HCT116 (cell line): Measurements from ENCODE around the gene U2AF1L4. TPM values are rescaled to one million over a fixed set of nuclear protein-coding genes. Genes with fewer than 3 reads are reported as not detected.
"Not testable (repeated sequence)": the region's sequence is repeated elsewhere in the genome, so short reads cannot be mapped to it uniquely, and the experiment has no call there.

Experiments used
- ATAC-seq: fragments of 200-7000 bp; cut with Tn5 transposase; 2 replicates; pipeline ENCODE4 v1.9.1; 2020; ENCODE audit warnings: mild to moderate bottlenecking, moderate library complexity
- BruUV-seq: library from RNA; stranded (reverse); fragments of 400-500 nt; replicated peaks from 2 replicates; lab custom pipeline; 2021; lab: Mats Ljungman, UMichigan
- CTCF ChIA-PET: fragments of 300-600 bp; sonication (Branson Sonifier 250); formaldehyde crosslinking; loops from one replicate; lab custom pipeline; 2021; ENCODE audit warnings: antibody characterized with exemption; lab: Charles Lee
- POLR2A ChIA-PET: fragments of 300-600, 350-600 bp; sonication (Branson Sonifier 250); formaldehyde crosslinking; loops from one replicate; lab custom pipeline; 2021; ENCODE audit warnings: antibody characterized with exemption; lab: Charles Lee
- RAD21 ChIA-PET, 2 experiments: fragments of 300-600 bp; sonication (Branson Sonifier 250); formaldehyde crosslinking; loops; one replicate each; lab custom pipeline; 2023; ENCODE audit warnings: low total read pairs in 2 of 2; ENCODE audit not compliant: uncharacterized antibody in 2 of 2, unreplicated experiment in 2 of 2, low non-redundant PET in 1 of 2; lab: Charles Lee
- DNase-seq: peaks from one replicate; pipeline ENCODE4 v3.0.0-alpha.2; 2010; ENCODE audit warnings: low read depth, low spot score
- H2AFZ ChIP-seq: fragments of 200-600 bp; shearing (Covaris generic), sonication (generic); 2 replicates; pipeline ENCODE4 v1.6.1; 2017; ENCODE audit warnings: low read depth, mixed run types, mixed read lengths, antibody characterized with exemption, low read length; ENCODE audit not compliant: poor library complexity, severe bottlenecking
- H3K27ac ChIP-seq: 2 replicates; pipeline ENCODE4 v1.5.1; 2012; ENCODE audit warnings: low read depth, low read length
- H3K27me3 ChIP-seq: fragments of 200-600 bp; sonication (generic); 2 replicates; pipeline ENCODE4 v1.6.1; 2016; ENCODE audit warnings: mixed run types, low read length, mixed read lengths; ENCODE audit not compliant: insufficient read depth
- H3K36me3 ChIP-seq, 2 experiments: fragments of 200-500 bp in 1 of 2; fragments of 200-600 bp in 1 of 2; sonication (Bioruptor generic) in 1 of 2; sonication (generic) in 1 of 2; 2 replicates each; pipeline versions ENCODE4 v1.5.1 to v1.6.1; 2014 to 2016; ENCODE audit warnings: low read length in 2 of 2, inconsistent platforms in 1 of 2, mixed read lengths in 1 of 2, mixed run types in 1 of 2; ENCODE audit not compliant: insufficient read depth in 2 of 2, control insufficient read depth in 1 of 2
- H3K4me1 ChIP-seq, 2 experiments: fragments of 200-600 bp in 1 of 2; sonication (generic) in 1 of 2; 2 replicates each; pipeline versions ENCODE4 v1.5.1 to v1.6.1; 2012 to 2017; ENCODE audit warnings: low read length in 2 of 2, inconsistent platforms in 1 of 2, mild to moderate bottlenecking in 1 of 2, mixed read lengths in 1 of 2, mixed run types in 1 of 2, moderate library complexity in 1 of 2; ENCODE audit not compliant: insufficient read depth in 2 of 2, control insufficient read depth in 1 of 2
- H3K4me2 ChIP-seq: fragments of 200-600 bp; sonication (generic); 2 replicates; pipeline ENCODE4 v1.6.1; 2017; ENCODE audit warnings: mixed run types, low read length, mixed read lengths
- H3K4me3 ChIP-seq, 2 experiments: fragments of 200-600 bp in 1 of 2; sonication (generic) in 1 of 2; replicated peaks in 1 of 2; 2 replicates each; pipeline ENCODE4 v1.5.1; 2011 to 2016; ENCODE audit warnings: low read length in 2 of 2, control low read depth in 1 of 2, low read depth in 1 of 2, mild to moderate bottlenecking in 1 of 2, mixed read lengths in 1 of 2, mixed run types in 1 of 2
- H3K79me2 ChIP-seq: fragments of 200-600 bp; sonication (generic); 2 replicates; pipeline ENCODE4 v1.6.1; 2017; ENCODE audit warnings: mild to moderate bottlenecking, mixed run types, low read length, moderate library complexity, mixed read lengths; ENCODE audit not compliant: insufficient read depth
- H3K9ac ChIP-seq: fragments of 200-600 bp; sonication (generic); 2 replicates; pipeline ENCODE4 v1.6.1; 2016; ENCODE audit warnings: low read length, mixed read lengths
- H3K9me2 ChIP-seq: fragments of 200-600 bp; sonication (generic), shearing (Covaris generic); 2 replicates; pipeline ENCODE4 v1.6.1; 2017; ENCODE audit warnings: mixed run types, mild to moderate bottlenecking, moderate library complexity; ENCODE audit not compliant: insufficient read depth
- H3K9me3 ChIP-seq, 2 experiments: fragments of 200-500 bp in 1 of 2; fragments of 200-600 bp in 1 of 2; sonication (Bioruptor generic) in 1 of 2; sonication (generic) in 1 of 2; 2 replicates each; pipeline ENCODE4 v1.6.1; 2014 to 2017; ENCODE audit warnings: low read length in 2 of 2, mixed read lengths in 2 of 2, inconsistent platforms in 1 of 2, low read depth in 1 of 2, mild to moderate bottlenecking in 1 of 2, mixed run types in 1 of 2, moderate library complexity in 1 of 2; ENCODE audit not compliant: control insufficient read depth in 1 of 2, insufficient read depth in 1 of 2
- H4K20me1 ChIP-seq: fragments of 200-600 bp; sonication (generic), shearing (Covaris generic); 2 replicates; pipeline ENCODE4 v1.6.1; 2017; ENCODE audit warnings: mixed run types, mild to moderate bottlenecking, moderate library complexity; ENCODE audit not compliant: insufficient read depth
- CEBPB ChIP-seq: IDR thresholded peaks from 2 replicates; pipeline ENCODE4 v1.6.1; 2012; ENCODE audit warnings: low read depth
- FOSL1 ChIP-seq: IDR thresholded peaks from 2 replicates; pipeline ENCODE4 v1.6.1; 2012; ENCODE audit warnings: low read depth
- RAD21 ChIP-seq: IDR thresholded peaks from 2 replicates; pipeline ENCODE4 v1.6.1; 2012; ENCODE audit warnings: low read depth, mild to moderate bottlenecking
- TCF7L2 ChIP-seq: IDR thresholded peaks from 2 replicates; pipeline ENCODE4 v1.7.0; 2011; ENCODE audit warnings: borderline replicate concordance, inconsistent platforms; ENCODE audit not compliant: insufficient read depth, insufficient read length; ENCODE audit errors: extremely low read depth
- YY1 ChIP-seq: IDR thresholded peaks from 2 replicates; pipeline ENCODE4 v1.6.1; 2011; ENCODE audit warnings: low read length, low read depth, moderate library complexity, mild to moderate bottlenecking; ENCODE audit not compliant: insufficient replicate concordance; ENCODE audit errors: extremely low read depth
- ZNF274 ChIP-seq: fragments of 200-500 bp; sonication (Bioruptor generic); IDR thresholded peaks from 2 replicates; pipeline ENCODE4 v1.6.1; 2014; ENCODE audit warnings: mild to moderate bottlenecking, low read depth, low read length, inconsistent platforms
- intact Hi-C: fragments of 100-400 bp; cut with micrococcal nuclease; formaldehyde crosslinking; loops from 2 replicates; pipeline ENCODE4 v1.10.0; 2022
- total RNA-seq: library from RNA; stranded (reverse); gene quantifications from one replicate; pipeline ENCODE4 v1.2.1, GENCODE V29; 2021; ENCODE audit not compliant: unreplicated experiment
- TF ChIP-seq, protein P1 (sequence below): IDR thresholded peaks from 2 replicates; pipeline ENCODE4 v1.6.1; 2012
- TF ChIP-seq, protein P2 (sequence below), 3 experiments: fragments of 200-600 bp in 1 of 3; sonication (generic) in 1 of 3; IDR thresholded peaks in 2 of 3; conservative IDR thresholded peaks in 1 of 3; 2 replicates each; pipeline ENCODE4 v1.5.1; 2012 to 2017; ENCODE audit warnings: low read depth in 2 of 3, low read length in 2 of 3, antibody characterized with exemption in 1 of 3, borderline replicate concordance in 1 of 3, control low read depth in 1 of 3, mild to moderate bottlenecking in 1 of 3, mixed read lengths in 1 of 3, mixed run types in 1 of 3, moderate library complexity in 1 of 3; ENCODE audit not compliant: insufficient read depth in 1 of 3
- TF ChIP-seq, protein P3 (sequence below): IDR thresholded peaks from 2 replicates; pipeline ENCODE4 v1.6.1; 2012; ENCODE audit warnings: low read depth

Gene U2AF1L4
- total RNA-seq, 1 experiment from 2014 or later = 15.6 TPM

DNA sequence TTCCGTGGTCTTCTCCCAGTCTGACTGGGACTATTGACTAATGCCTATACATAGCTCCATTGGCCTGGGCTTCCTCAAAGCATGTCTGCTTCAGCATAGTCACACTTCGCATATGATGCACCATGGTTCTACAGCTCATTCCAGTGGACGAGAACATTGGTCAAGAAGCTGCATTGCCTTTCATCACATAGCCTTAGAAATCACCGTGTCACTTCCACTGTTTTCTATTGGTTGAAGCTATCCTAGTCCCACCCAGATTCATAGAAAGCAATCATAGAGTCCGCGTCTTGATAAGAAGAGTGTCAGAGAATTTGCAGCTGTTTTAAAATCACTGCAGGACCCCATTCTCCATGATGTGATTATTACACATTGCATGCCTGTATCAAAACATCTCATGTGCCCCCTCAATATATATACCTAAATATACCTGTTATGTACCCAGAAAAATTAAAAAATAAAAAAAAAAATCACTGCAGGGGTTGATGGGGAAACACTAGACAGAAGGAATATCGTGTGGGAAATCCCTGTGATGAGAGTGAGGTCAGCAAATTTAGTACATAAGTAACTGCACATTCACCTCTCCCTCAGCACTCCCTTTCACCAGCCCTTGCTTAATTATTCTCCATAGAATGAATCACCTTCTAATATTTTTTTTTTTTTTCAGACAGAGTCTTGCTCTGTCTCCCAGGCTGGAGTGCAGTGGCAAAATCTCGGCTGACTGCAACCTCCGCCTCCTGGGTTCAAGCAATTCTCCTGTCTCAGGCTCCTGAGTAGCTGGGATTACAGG lies 28.0 kb upstream of the U2AF1L4 start:
- Histone ChIP-seq H4K20me1 (no peaks in the 10 kb centered on the region), H3K9me2 (no peaks in the 10 kb centered on the region), H3K4me2 (no peak overlapping the region), H3K27ac (no peak overlapping the region), H3K9ac (no peak overlapping the region), H3K36me3 (peaks cover 0 to 2% of the 10 kb centered on the region in 2 experiments; a peak in 1 of 4 replicates), H2AFZ (no peak overlapping the region), H3K79me2 (0 out of 2 replicates have a peak, but pooled peaks cover 3% of the 10 kb centered on the region), H3K27me3 (no peaks in the 10 kb centered on the region), H3K4me3 (no peak overlapping the region), H3K4me1 (peaks cover 9 to 16% of the 10 kb centered on the region in 2 experiments; a peak in 3 of 4 replicates), H3K9me3 (no peaks in the 10 kb centered on the region)
- no peak for DNase-seq
- CTCF ChIA-PET = no interaction called here
- no peak for ATAC-seq
- no TSS peak for BruUV-seq
- RAD21 ChIA-PET = no interaction called here
- intact Hi-C loops = no loop called here
- TF ChIP-seq TCF7L2 (no peak), FOSL1 (no peak), YY1 (no peak), CEBPB (no peak), RAD21 (no peak), ZNF274 (no peak)
- TF ChIP-seq, protein P1, sequence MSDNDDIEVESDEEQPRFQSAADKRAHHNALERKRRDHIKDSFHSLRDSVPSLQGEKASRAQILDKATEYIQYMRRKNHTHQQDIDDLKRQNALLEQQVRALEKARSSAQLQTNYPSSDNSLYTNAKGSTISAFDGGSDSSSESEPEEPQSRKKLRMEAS = no peak
- TF ChIP-seq, protein P2, sequence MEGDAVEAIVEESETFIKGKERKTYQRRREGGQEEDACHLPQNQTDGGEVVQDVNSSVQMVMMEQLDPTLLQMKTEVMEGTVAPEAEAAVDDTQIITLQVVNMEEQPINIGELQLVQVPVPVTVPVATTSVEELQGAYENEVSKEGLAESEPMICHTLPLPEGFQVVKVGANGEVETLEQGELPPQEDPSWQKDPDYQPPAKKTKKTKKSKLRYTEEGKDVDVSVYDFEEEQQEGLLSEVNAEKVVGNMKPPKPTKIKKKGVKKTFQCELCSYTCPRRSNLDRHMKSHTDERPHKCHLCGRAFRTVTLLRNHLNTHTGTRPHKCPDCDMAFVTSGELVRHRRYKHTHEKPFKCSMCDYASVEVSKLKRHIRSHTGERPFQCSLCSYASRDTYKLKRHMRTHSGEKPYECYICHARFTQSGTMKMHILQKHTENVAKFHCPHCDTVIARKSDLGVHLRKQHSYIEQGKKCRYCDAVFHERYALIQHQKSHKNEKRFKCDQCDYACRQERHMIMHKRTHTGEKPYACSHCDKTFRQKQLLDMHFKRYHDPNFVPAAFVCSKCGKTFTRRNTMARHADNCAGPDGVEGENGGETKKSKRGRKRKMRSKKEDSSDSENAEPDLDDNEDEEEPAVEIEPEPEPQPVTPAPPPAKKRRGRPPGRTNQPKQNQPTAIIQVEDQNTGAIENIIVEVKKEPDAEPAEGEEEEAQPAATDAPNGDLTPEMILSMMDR (IDR thresholded peaks at IDR 0.05 in 2 of 3, conservative IDR thresholded peaks at IDR 0.05 in 1 of 3; ENCODE audit: borderline replicate concordance in 1 of 3, insufficient read depth in 1 of 3, low read depth in 2 of 3, low read length in 2 of 3) = no peak
- TF ChIP-seq, protein P3, sequence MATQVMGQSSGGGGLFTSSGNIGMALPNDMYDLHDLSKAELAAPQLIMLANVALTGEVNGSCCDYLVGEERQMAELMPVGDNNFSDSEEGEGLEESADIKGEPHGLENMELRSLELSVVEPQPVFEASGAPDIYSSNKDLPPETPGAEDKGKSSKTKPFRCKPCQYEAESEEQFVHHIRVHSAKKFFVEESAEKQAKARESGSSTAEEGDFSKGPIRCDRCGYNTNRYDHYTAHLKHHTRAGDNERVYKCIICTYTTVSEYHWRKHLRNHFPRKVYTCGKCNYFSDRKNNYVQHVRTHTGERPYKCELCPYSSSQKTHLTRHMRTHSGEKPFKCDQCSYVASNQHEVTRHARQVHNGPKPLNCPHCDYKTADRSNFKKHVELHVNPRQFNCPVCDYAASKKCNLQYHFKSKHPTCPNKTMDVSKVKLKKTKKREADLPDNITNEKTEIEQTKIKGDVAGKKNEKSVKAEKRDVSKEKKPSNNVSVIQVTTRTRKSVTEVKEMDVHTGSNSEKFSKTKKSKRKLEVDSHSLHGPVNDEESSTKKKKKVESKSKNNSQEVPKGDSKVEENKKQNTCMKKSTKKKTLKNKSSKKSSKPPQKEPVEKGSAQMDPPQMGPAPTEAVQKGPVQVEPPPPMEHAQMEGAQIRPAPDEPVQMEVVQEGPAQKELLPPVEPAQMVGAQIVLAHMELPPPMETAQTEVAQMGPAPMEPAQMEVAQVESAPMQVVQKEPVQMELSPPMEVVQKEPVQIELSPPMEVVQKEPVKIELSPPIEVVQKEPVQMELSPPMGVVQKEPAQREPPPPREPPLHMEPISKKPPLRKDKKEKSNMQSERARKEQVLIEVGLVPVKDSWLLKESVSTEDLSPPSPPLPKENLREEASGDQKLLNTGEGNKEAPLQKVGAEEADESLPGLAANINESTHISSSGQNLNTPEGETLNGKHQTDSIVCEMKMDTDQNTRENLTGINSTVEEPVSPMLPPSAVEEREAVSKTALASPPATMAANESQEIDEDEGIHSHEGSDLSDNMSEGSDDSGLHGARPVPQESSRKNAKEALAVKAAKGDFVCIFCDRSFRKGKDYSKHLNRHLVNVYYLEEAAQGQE = no peak
- POLR2A ChIA-PET = interaction anchor here (1.1 kb wide), 1 partner anchor 11 kb away, joined by 3 read pairs; no protein-coding TSS in a partner anchor

DNA sequence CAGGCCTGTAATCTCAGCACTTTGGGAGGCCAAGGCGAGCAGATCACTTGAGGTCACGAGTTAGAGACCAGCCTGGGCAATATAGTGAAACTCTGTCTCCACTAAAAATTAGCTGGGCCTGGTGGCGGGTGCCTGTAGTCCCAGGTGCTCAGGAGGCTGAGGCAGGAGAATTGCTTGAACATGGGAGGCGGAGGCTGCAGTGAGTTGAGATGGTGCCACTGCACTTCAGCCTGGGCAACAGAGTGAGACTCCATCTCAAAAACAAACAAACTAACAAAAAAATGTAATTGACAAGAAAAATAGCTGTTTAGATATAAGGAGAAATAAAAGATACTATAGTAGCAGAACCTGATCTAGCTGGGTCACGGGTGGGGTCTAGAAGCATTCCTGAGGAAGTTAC lies 27.1 kb upstream of the U2AF1L4 start:
- RAD21 ChIA-PET, ATAC-seq, H3K27ac ChIP-seq, H3K9me2 ChIP-seq, H3K9ac ChIP-seq, intact Hi-C loops, CTCF ChIA-PET, DNase-seq, H4K20me1 ChIP-seq, BruUV-seq, H2AFZ ChIP-seq, H3K79me2 ChIP-seq, H3K36me3 ChIP-seq, H3K9me3 ChIP-seq, H3K4me2 ChIP-seq, H3K4me3 ChIP-seq, H3K27me3 ChIP-seq: not testable (repeated sequence)
- POLR2A ChIA-PET = interaction anchor here (1.1 kb wide), 1 partner anchor 12 kb away, joined by 3 read pairs; no protein-coding TSS in a partner anchor
- H3K4me1 ChIP-seq = peaks cover 9 to 16% of the 10 kb centered on the region in 2 experiments; a peak in 3 of 4 replicates
